MCF 10A (cell line): ENCODE results near the gene IFITM5. TPM values are rescaled to one million over a fixed set of nuclear protein-coding genes. Genes with fewer than 3 reads are reported as not detected.
"Not testable (repeated sequence)": the region's sequence is repeated elsewhere in the genome, so short reads cannot be mapped to it uniquely, and the experiment has no call there.

Source experiments
- BruUV-seq: library from RNA; stranded (reverse); fragments of 400-500 nt; replicated peaks from 2 replicates; lab custom pipeline; 2021; lab: Mats Ljungman, UMichigan
- CTCF ChIA-PET: fragments of 300-600 bp; sonication (Branson Sonifier 250); formaldehyde crosslinking; extraction: SDS; loops from one replicate; lab custom pipeline; 2021; ENCODE audit warnings: antibody characterized with exemption, inconsistent platforms; lab: Yijun Ruan, JAX
- POLR2A ChIA-PET: fragments of 300-600, 350-650 bp; sonication (Branson Sonifier 250); formaldehyde crosslinking; extraction: SDS; loops from one replicate; lab custom pipeline; 2020; ENCODE audit warnings: antibody characterized with exemption, inconsistent platforms; lab: Yijun Ruan, JAX
- DNase-seq: peaks from one replicate; pipeline ENCODE4 v3.0.0-alpha.2; 2018; ENCODE audit not compliant: unreplicated experiment
- H3K27ac Mint-ChIP-seq: one replicate; pipeline ENCODE4 v1.8.0; 2022; ENCODE audit warnings: mild to moderate bottlenecking, low read depth, mixed read lengths; ENCODE audit not compliant: unreplicated experiment
- H3K27me3 Mint-ChIP-seq: one replicate; pipeline ENCODE4 v1.8.0; 2022; ENCODE audit warnings: mixed read lengths; ENCODE audit not compliant: insufficient read depth, unreplicated experiment
- H3K36me3 Mint-ChIP-seq: one replicate; pipeline ENCODE4 v1.8.0; 2022; ENCODE audit warnings: mild to moderate bottlenecking, moderate library complexity, mixed read lengths; ENCODE audit not compliant: insufficient read depth, unreplicated experiment
- H3K4me1 Mint-ChIP-seq: one replicate; pipeline ENCODE4 v1.8.0; 2022; ENCODE audit warnings: mixed read lengths; ENCODE audit not compliant: insufficient read depth, unreplicated experiment
- H3K4me3 Mint-ChIP-seq: one replicate; pipeline ENCODE4 v1.8.0; 2022; ENCODE audit warnings: mild to moderate bottlenecking, moderate library complexity, mixed read lengths; ENCODE audit not compliant: unreplicated experiment
- H3K9me3 Mint-ChIP-seq: one replicate; pipeline ENCODE4 v1.8.0; 2022; ENCODE audit warnings: mixed read lengths; ENCODE audit not compliant: unreplicated experiment
- CTCF ChIP-seq: fragments of 200-600 bp; IDR thresholded peaks from one replicate; pipeline ENCODE4 v1.8.0; 2022; ENCODE audit warnings: antibody characterized with exemption, mild to moderate bottlenecking; ENCODE audit not compliant: unreplicated experiment
- intact Hi-C: fragments of 100-400 bp; cut with micrococcal nuclease; formaldehyde crosslinking; loops from 2 replicates; pipeline ENCODE4 v1.14.1; 2022
- total RNA-seq: library from RNA; stranded (reverse); gene quantifications from 2 replicates; pipeline ENCODE4 v1.2.3, GENCODE V29; 2022

IFITM5 gene
- total RNA-seq, 1 experiment from 2014 or later: not detected

GRCh38 chr11:313787-314553 lies 14.6 kb upstream of the IFITM5 start, which contains the start of gene IFITM1:
IFITM1 (plus strand) TSS chr11:314040; CDS start chr11:314171, 131 bp downstream.
- Mint-ChIP-seq H3K27me3 (no peaks in the 10 kb centered on the region), H3K27ac (no peak within 1 kb of the TSS), H3K4me1 (peaks cover 19% of the 10 kb centered on the region), H3K9me3 (no peaks in the 10 kb centered on the region), H3K4me3 (peak within 1 kb of the TSS; percentile 46), H3K36me3 (peaks cover 6% of the 10 kb centered on the region)
- CTCF ChIA-PET: no interaction called here
- POLR2A ChIA-PET: no interaction called here
- BruUV-seq: no TSS peak
- intact Hi-C loops: no loop called here
- DNase-seq: peak; percentile 74
- TF ChIP-seq CTCF: no peak

GRCh38 chr11:313304-313786 lies 14.0 kb upstream of the IFITM5 start:
- Mint-ChIP-seq H3K27me3 (no peaks in the 10 kb centered on the region), H3K36me3 (peaks cover 6% of the 10 kb centered on the region), H3K27ac (no peak overlapping the region), H3K4me3 (no peak overlapping the region), H3K4me1 (peaks cover 19% of the 10 kb centered on the region), H3K9me3 (no peaks in the 10 kb centered on the region)
- POLR2A ChIA-PET: interaction anchor here (0.6 kb wide), 1 partner anchor 50 kb away, joined by 3 read pairs; no protein-coding TSS in a partner anchor
- no peak for TF ChIP-seq CTCF
- CTCF ChIA-PET: interaction anchor here (1.2 kb wide), 1 partner anchor 50 kb away, joined by 3 read pairs; no protein-coding TSS in a partner anchor
- intact Hi-C loops: no loop called here
- DNase-seq: no peak
- no TSS peak for BruUV-seq

- CTCF ChIA-PET: interaction anchor here (0.6 to 1.5 kb wide), 5 partner anchors 17 to 61 kb away, joined by 3 to 4 read pairs (median 3); no protein-coding TSS in a partner anchor
- Mint-ChIP-seq H3K4me3 (peak overlapping the region; percentile 29), H3K4me1 (peaks cover 25% of the 10 kb centered on the region), H3K27me3 (no peaks in the 10 kb centered on the region), H3K9me3 (no peaks in the 10 kb centered on the region), H3K36me3 (peaks cover 6% of the 10 kb centered on the region), H3K27ac (no peak overlapping the region)
- BruUV-seq: no TSS peak
- no peak for DNase-seq
- POLR2A ChIA-PET: interaction anchor here (0.6 kb wide), 2 partner anchors 52 to 252 kb away, joined by 3 to 4 read pairs; no protein-coding TSS in a partner anchor
- intact Hi-C loops: no loop called here
- TF ChIP-seq CTCF: no peak
Measured at GRCh38 chr11:312092-312816, 12.9 kb upstream of the IFITM5 start.

GRCh38 chr11:311013-311748 lies 11.9 kb upstream of the IFITM5 start:
- H3K4me3 Mint-ChIP-seq: peak overlapping the region; percentile 29
- H3K27me3 Mint-ChIP-seq, H3K9me3 Mint-ChIP-seq, intact Hi-C loops, DNase-seq, POLR2A ChIA-PET, H3K27ac Mint-ChIP-seq, H3K36me3 Mint-ChIP-seq, BruUV-seq: not testable (repeated sequence)
- CTCF ChIA-PET: interaction anchor here (1.5 kb wide), 1 partner anchor 36 kb away, joined by 4 read pairs; no protein-coding TSS in a partner anchor
- H3K4me1 Mint-ChIP-seq: peaks cover 25% of the 10 kb centered on the region

GRCh38 chr11:309979-310572 lies 10.8 kb upstream of the IFITM5 start:
- intact Hi-C loops: loop anchor here (1.0 to 5.0 kb wide), 2 partner anchors 21 to 58 kb away; no protein-coding TSS in a partner anchor
- Mint-ChIP-seq H3K4me3 (peak overlapping the region; percentile 73), H3K27ac (peak overlapping the region; percentile 61), H3K4me1 (peaks cover 32% of the 10 kb centered on the region)
- BruUV-seq, H3K27me3 Mint-ChIP-seq, H3K36me3 Mint-ChIP-seq, H3K9me3 Mint-ChIP-seq: not testable (repeated sequence)
- POLR2A ChIA-PET: interaction anchor here (0.6 to 1.9 kb wide), 9 partner anchors 9 to 197 kb away, joined by 3 to 20 read pairs (median 5); partner anchors contain the start of genes BET1L, PKP3, RIC8A and RNH1
- CTCF ChIA-PET: interaction anchor here (1.1 to 1.5 kb wide), 5 partner anchors 45 to 138 kb away, joined by 3 to 8 read pairs (median 3); no protein-coding TSS in a partner anchor
- peak; percentile 25 for DNase-seq
